ENCODE results near the gene CPNE7. TPM values are rescaled to one million over a fixed set of nuclear protein-coding genes. Genes with fewer than 3 reads are reported as not detected.

The CPNE7 gene
- total and polyA plus RNA-seq, 2 donors (not counting 1 experiment from before 2014, with no cell fraction given) = 0.51 to 0.76 TPM

DNA sequence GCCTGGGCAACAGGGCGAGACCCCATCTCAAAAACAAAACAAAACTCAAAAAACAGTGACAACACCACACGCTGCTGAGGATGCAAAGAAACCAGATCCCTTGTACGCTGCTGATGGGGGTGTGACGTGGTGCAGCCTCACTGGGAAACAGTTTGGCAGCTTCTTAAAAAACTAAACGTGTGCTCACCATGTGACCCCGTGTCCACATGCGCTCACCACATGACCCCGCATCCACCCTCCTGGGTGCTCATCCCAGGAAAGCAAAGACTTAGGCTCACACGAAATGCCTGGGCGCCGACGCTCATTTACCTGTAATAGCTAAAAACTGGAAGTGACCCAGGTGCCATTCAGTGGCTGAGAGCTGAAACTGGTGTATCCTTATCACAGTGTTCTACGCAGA lies 35.0 kb upstream of the CPNE7 start:
- 97% methylated on average over 12 of the region's 13 CpGs for WGBS (ENCODE audit: insufficient coverage)
- H3K36me3 ChIP-seq (replicated peaks in 1 of 2; ENCODE audit: control extremely low read depth in 1 of 2, control insufficient read depth in 1 of 2, extremely low read depth in 1 of 2, insufficient read depth in 2 of 2, low read length in 1 of 2) = peaks cover 2 to 36% of the 10 kb centered on the region in 2 experiments
- no peak overlapping the region for H3K4me3 Mint-ChIP-seq

DNA sequence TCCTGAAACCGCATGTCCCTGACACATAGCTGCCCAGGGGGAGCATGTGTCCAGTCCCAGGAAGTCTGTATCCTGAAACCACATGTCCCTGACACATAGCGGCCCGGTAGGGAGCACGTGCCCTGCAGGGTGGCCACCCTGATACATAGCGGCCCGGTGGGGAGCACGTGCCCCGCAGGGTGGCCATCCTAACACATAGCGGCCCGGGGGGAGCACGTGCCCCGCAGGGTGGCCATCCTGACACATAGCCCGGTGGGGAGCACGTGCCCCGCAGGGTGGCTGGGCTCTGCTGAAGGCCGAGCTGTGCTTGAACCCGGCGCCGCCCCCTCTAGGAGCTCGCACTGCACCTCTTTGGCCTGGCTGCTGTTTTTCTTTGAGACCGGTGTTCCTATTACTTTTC lies 33.8 kb upstream of the CPNE7 start:
- ChIA-PET CTCF (no interaction called here), POLR2A (no interaction called here)
- TF ChIP-seq EZH2 (IDR thresholded peaks at IDR 0.05; ENCODE audit: borderline replicate concordance, insufficient read depth, low read depth, low read length, poor library complexity, severe bottlenecking) = no peak
- TF ChIP-seq, protein P1, sequence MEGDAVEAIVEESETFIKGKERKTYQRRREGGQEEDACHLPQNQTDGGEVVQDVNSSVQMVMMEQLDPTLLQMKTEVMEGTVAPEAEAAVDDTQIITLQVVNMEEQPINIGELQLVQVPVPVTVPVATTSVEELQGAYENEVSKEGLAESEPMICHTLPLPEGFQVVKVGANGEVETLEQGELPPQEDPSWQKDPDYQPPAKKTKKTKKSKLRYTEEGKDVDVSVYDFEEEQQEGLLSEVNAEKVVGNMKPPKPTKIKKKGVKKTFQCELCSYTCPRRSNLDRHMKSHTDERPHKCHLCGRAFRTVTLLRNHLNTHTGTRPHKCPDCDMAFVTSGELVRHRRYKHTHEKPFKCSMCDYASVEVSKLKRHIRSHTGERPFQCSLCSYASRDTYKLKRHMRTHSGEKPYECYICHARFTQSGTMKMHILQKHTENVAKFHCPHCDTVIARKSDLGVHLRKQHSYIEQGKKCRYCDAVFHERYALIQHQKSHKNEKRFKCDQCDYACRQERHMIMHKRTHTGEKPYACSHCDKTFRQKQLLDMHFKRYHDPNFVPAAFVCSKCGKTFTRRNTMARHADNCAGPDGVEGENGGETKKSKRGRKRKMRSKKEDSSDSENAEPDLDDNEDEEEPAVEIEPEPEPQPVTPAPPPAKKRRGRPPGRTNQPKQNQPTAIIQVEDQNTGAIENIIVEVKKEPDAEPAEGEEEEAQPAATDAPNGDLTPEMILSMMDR (IDR thresholded peaks at IDR 0.05) = no peak
- Histone ChIP-seq H3K9me3 (ENCODE audit: control extremely low read depth in 1 of 3, control insufficient read depth in 2 of 3, insufficient read depth in 1 of 3, low read length in 2 of 3) (no peaks in the 10 kb centered on the region), H2AFZ (ENCODE audit: insufficient read depth, low read depth, low read length, poor library complexity, severe bottlenecking) (no peak overlapping the region), H3K4me2 (replicated peaks; ENCODE audit: low read depth, low read length, poor library complexity, severe bottlenecking) (no peak overlapping the region), H3K4me1 (ENCODE audit: control insufficient read depth in 2 of 2, insufficient read depth in 2 of 2, low read length in 2 of 2) (no peaks in the 10 kb centered on the region), H3K27ac (ENCODE audit: low read length in 2 of 2) (no peak overlapping the region), H3K79me2 (ENCODE audit: control insufficient read depth, insufficient read depth, low read length) (peaks cover 44% of the 10 kb centered on the region), H4K20me1 (ENCODE audit: control insufficient read depth, insufficient read depth, low read length, poor library complexity, severe bottlenecking) (peaks cover 14% of the 10 kb centered on the region), H3K27me3 (replicated peaks in 1 of 4; ENCODE audit: control extremely low read depth in 1 of 4, control insufficient read depth in 3 of 4, insufficient read depth in 4 of 4, low read length in 3 of 4) (no peaks in the 10 kb centered on the region), H3K36me3 (replicated peaks in 1 of 2; ENCODE audit: control extremely low read depth in 1 of 2, control insufficient read depth in 1 of 2, extremely low read depth in 1 of 2, insufficient read depth in 2 of 2, low read length in 1 of 2) (peaks cover 2 to 37% of the 10 kb centered on the region in 2 experiments), H3K4me3 (ENCODE audit: control extremely low read depth in 1 of 5, extremely low read depth in 1 of 5, insufficient read depth in 1 of 5, low read depth in 2 of 5, low read length in 4 of 5) (no peak overlapping the region), H3K9ac (ENCODE audit: low read length) (no peak overlapping the region)
- no peak overlapping the region for H3K4me3 Mint-ChIP-seq
- no peaks in the 10 kb centered on the region for H3K4me1 Mint-ChIP-seq
- no peak for ATAC-seq (ENCODE audit: low read depth)
- 98% methylated on average over 21 of the region's 21 CpGs for WGBS (ENCODE audit: insufficient coverage)
- intact Hi-C loops (cut with micrococcal nuclease) = no loop called here
- DNase-seq = no peak
- no peak overlapping the region for H3K27ac Mint-ChIP-seq
- no peaks in the 10 kb centered on the region for H3K9me3 Mint-ChIP-seq (ENCODE audit: insufficient read depth)
- H3K27me3 Mint-ChIP-seq = no peaks in the 10 kb centered on the region

More for the DNA sequence above, 35.0 kb upstream of the CPNE7 start:
- Histone ChIP-seq H3K79me2 (ENCODE audit: control insufficient read depth, insufficient read depth, low read length) (peaks cover 45% of the 10 kb centered on the region), H3K4me1 (ENCODE audit: control insufficient read depth in 2 of 2, insufficient read depth in 2 of 2, low read length in 2 of 2) (peaks cover under 1% of the 10 kb centered on the region in 2 donors), H3K4me2 (replicated peaks; ENCODE audit: low read depth, low read length, poor library complexity, severe bottlenecking) (no peak overlapping the region), H2AFZ (ENCODE audit: insufficient read depth, low read depth, low read length, poor library complexity, severe bottlenecking) (no peak overlapping the region), H4K20me1 (ENCODE audit: control insufficient read depth, insufficient read depth, low read length, poor library complexity, severe bottlenecking) (peaks cover 25% of the 10 kb centered on the region), H3K27ac (ENCODE audit: low read length in 2 of 2) (no peak overlapping the region), H3K27me3 (replicated peaks in 1 of 4; ENCODE audit: control extremely low read depth in 1 of 4, control insufficient read depth in 3 of 4, insufficient read depth in 4 of 4, low read length in 3 of 4) (no peaks in the 10 kb centered on the region), H3K9ac (ENCODE audit: low read length) (no peak overlapping the region), H3K9me3 (ENCODE audit: control extremely low read depth in 1 of 3, control insufficient read depth in 2 of 3, insufficient read depth in 1 of 3, low read length in 2 of 3) (no peaks in the 10 kb centered on the region), H3K4me3 (ENCODE audit: control extremely low read depth in 1 of 5, extremely low read depth in 1 of 5, insufficient read depth in 1 of 5, low read depth in 2 of 5, low read length in 4 of 5) (no peak overlapping the region)
- no peaks in the 10 kb centered on the region for H3K27me3 Mint-ChIP-seq
- POLR2A ChIA-PET = no interaction called here
- ATAC-seq (ENCODE audit: low read depth) = no peak
- no peak for TF ChIP-seq EZH2 (IDR thresholded peaks at IDR 0.05; ENCODE audit: borderline replicate concordance, insufficient read depth, low read depth, low read length, poor library complexity, severe bottlenecking)
- TF ChIP-seq, protein P1 (IDR thresholded peaks at IDR 0.05) = no peak
- CTCF ChIA-PET = interaction anchor here (2.2 kb wide), 1 partner anchor 17 kb away, joined by 9 read pairs; no protein-coding TSS in a partner anchor
- no peaks in the 10 kb centered on the region for H3K9me3 Mint-ChIP-seq (ENCODE audit: insufficient read depth)
- no peaks in the 10 kb centered on the region for H3K4me1 Mint-ChIP-seq
- no peak for DNase-seq
- intact Hi-C loops (cut with micrococcal nuclease) = no loop called here
- H3K27ac Mint-ChIP-seq = no peak overlapping the region

All from B cell (primary cell).